CD14-positive monocyte (primary cell): ENCODE measurements around the gene SPRED3. TPM values are rescaled to one million over a fixed set of nuclear protein-coding genes. Genes with fewer than 3 reads are reported as not detected.

Source experiments
- DNase-seq, 3 donors: peaks; one replicate each; pipeline ENCODE4 v3.0.0-alpha.2; 2011 to 2022
- H2AFZ ChIP-seq: 2 replicates; pipeline ENCODE4 v1.6.0; 2012; ENCODE audit warnings: mild to moderate bottlenecking, low read depth, low read length, inconsistent platforms; ENCODE audit not compliant: insufficient read depth, poor library complexity, severe bottlenecking
- H3K27ac ChIP-seq, 2 donors: 1 replicate in 1 of 2; 2 replicates in 1 of 2; pipeline ENCODE4 v1.5.1; 2012 to 2013; ENCODE audit warnings: low read length in 2 of 2, control low read depth in 1 of 2, inconsistent platforms in 1 of 2, low read depth in 1 of 2, mild to moderate bottlenecking in 1 of 2
- H3K27me3 ChIP-seq, 2 donors: one replicate each; pipeline versions ENCODE4 v1.6.0 to v1.6.1; 2011 to 2013; ENCODE audit warnings: low read length in 2 of 2; ENCODE audit not compliant: control insufficient read depth in 2 of 2, insufficient read depth in 2 of 2
- H3K36me3 ChIP-seq, 2 donors: replicated peaks in 1 of 2; 1 replicate in 1 of 2; 2 replicates in 1 of 2; pipeline versions ENCODE4 v1.5.1 to v1.6.1; 2012 to 2013; ENCODE audit warnings: low read length in 2 of 2, control low read depth in 1 of 2, inconsistent platforms in 1 of 2, mild to moderate bottlenecking in 1 of 2; ENCODE audit not compliant: insufficient read depth in 2 of 2, control insufficient read depth in 1 of 2
- H3K4me1 ChIP-seq, 2 donors: 1 replicate in 1 of 2; 2 replicates in 1 of 2; pipeline versions ENCODE4 v1.5.1 to v1.6.1; 2012 to 2013; ENCODE audit warnings: low read length in 2 of 2, control low read depth in 1 of 2, inconsistent platforms in 1 of 2, mild to moderate bottlenecking in 1 of 2, moderate library complexity in 1 of 2; ENCODE audit not compliant: insufficient read depth in 2 of 2, control insufficient read depth in 1 of 2
- H3K4me2 ChIP-seq: replicated peaks from 2 replicates; pipeline ENCODE3; 2012; ENCODE audit warnings: low read length, moderate library complexity, mild to moderate bottlenecking; ENCODE audit not compliant: poor library complexity, severe bottlenecking; ENCODE audit errors: extremely low read depth
- H3K4me3 ChIP-seq, 3 experiments: fragments of 200-600 bp in 1 of 3; sonication (generic) in 1 of 3; replicated peaks in 1 of 3; 1 replicate in 2 of 3; 2 replicates in 1 of 3; pipeline ENCODE4 v1.5.1; 2011 to 2013; ENCODE audit warnings: low read length in 3 of 3, mild to moderate bottlenecking in 3 of 3, control low read depth in 2 of 3, low read depth in 2 of 3, inconsistent platforms in 1 of 3, moderate library complexity in 1 of 3
- H3K79me2 ChIP-seq: 2 replicates; pipeline ENCODE4 v1.6.0; 2012; ENCODE audit warnings: mild to moderate bottlenecking, control low read depth, inconsistent platforms, low read length, moderate library complexity; ENCODE audit not compliant: insufficient read depth
- H3K9ac ChIP-seq: 2 replicates; pipeline ENCODE4 v1.6.0; 2017; ENCODE audit warnings: low read length, mild to moderate bottlenecking; ENCODE audit not compliant: insufficient read depth, poor library complexity, severe bottlenecking
- H3K9me3 ChIP-seq, 2 donors: replicated peaks in 1 of 2; 1 replicate in 1 of 2; 2 replicates in 1 of 2; pipeline versions ENCODE4 v1.5.1 to v1.6.1; 2012 to 2013; ENCODE audit warnings: low read length in 2 of 2, control low read depth in 1 of 2; ENCODE audit not compliant: control insufficient read depth in 1 of 2, insufficient read depth in 1 of 2
- H4K20me1 ChIP-seq: 2 replicates; pipeline ENCODE4 v1.6.0; 2012; ENCODE audit warnings: mild to moderate bottlenecking, low read length, control low read depth, moderate library complexity; ENCODE audit not compliant: insufficient read depth
- H3K27ac Mint-ChIP-seq, 7 donors: one replicate each; pipeline ENCODE4 v1.8.0; 2020; ENCODE audit warnings: mild to moderate bottlenecking in 7 of 7, mixed read lengths in 7 of 7, moderate library complexity in 6 of 7, inconsistent platforms in 2 of 7
- H3K27me3 Mint-ChIP-seq, 3 donors: one replicate each; pipeline ENCODE4 v1.8.0; 2021 to 2022; ENCODE audit warnings: low read depth in 3 of 3, mild to moderate bottlenecking in 3 of 3, mixed read lengths in 3 of 3, moderate library complexity in 3 of 3, inconsistent platforms in 1 of 3
- H3K36me3 Mint-ChIP-seq, 2 donors: one replicate each; pipeline ENCODE4 v1.8.0; 2020; ENCODE audit warnings: mixed read lengths in 2 of 2, inconsistent platforms in 1 of 2, mild to moderate bottlenecking in 1 of 2
- H3K4me1 Mint-ChIP-seq: one replicate; pipeline ENCODE4 v1.8.0; 2020; ENCODE audit warnings: mild to moderate bottlenecking, mixed read lengths
- H3K4me3 Mint-ChIP-seq, 2 donors: one replicate each; pipeline ENCODE4 v1.8.0; 2020; ENCODE audit warnings: mild to moderate bottlenecking in 2 of 2, mixed read lengths in 2 of 2, moderate library complexity in 1 of 2
- H3K9me3 Mint-ChIP-seq, 7 donors: one replicate each; pipeline ENCODE4 v1.8.0; 2020 to 2022; ENCODE audit warnings: mixed read lengths in 7 of 7, mild to moderate bottlenecking in 6 of 7, moderate library complexity in 6 of 7, inconsistent platforms in 2 of 7
- WGBS: methylation state at CpG from one replicate; pipeline ENCODE4 v1.1.5; 2013; ENCODE audit warnings: missing lambda C conversion rate; ENCODE audit not compliant: insufficient coverage; 5-methylcytosine and 5-hydroxymethylcytosine counted together
- intact Hi-C, 2 donors: fragments of 100-400 bp; cut with micrococcal nuclease; formaldehyde crosslinking; loops; one replicate each; pipeline versions ENCODE4 v1.15.0 to v1.15.1; 2023
- polyA plus RNA-seq, 3 donors: library from polyadenylated mRNA; depleted of rRNA in 1 of 3; unstranded in 2 of 3; stranded (reverse) in 1 of 3; fragments of 300-500 nt in 2 of 3; fragments of >200 nt in 1 of 3; fragmentation: Illumina TruSeq in 2 of 3; gene quantifications; 1 replicate in 2 of 3; 2 replicates in 1 of 3; pipeline ENCODE4 v1.2.3, GENCODE V29; 2012 to 2021
- TF ChIP-seq, protein P1 (sequence below): fragments of 200-600 bp; IDR thresholded peaks from one replicate; pipeline ENCODE4 v1.8.0; 2022; ENCODE audit warnings: antibody characterized with exemption, mild to moderate bottlenecking

SPRED3 gene
- polyA plus RNA-seq, 3 donors: 0.33 TPM; not detected in 2

DNA sequence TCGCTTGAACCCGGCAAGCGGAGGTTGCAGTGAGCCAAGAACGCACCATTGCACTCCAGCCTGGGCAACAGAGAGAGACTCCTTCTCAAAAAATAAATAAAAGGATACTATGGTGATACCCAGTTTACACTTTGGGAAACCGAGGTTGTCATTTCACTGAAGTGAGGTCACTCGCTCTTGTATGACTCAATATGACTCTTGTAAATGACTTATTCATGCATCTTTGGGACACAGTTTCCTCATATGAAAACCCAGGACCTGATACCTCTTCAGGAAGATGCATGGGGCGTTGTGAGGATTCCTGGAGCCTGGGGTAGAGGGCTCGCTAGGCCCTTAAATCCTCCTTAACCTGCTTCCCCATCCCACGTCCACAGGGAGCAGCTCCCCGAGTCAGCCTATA, 9.6 kb upstream of the SPRED3 start:
- H3K9me3 Mint-ChIP-seq: peaks cover 0 to 3% (median 0%) of the 10 kb centered on the region in 7 donors
- TF ChIP-seq, protein P1, sequence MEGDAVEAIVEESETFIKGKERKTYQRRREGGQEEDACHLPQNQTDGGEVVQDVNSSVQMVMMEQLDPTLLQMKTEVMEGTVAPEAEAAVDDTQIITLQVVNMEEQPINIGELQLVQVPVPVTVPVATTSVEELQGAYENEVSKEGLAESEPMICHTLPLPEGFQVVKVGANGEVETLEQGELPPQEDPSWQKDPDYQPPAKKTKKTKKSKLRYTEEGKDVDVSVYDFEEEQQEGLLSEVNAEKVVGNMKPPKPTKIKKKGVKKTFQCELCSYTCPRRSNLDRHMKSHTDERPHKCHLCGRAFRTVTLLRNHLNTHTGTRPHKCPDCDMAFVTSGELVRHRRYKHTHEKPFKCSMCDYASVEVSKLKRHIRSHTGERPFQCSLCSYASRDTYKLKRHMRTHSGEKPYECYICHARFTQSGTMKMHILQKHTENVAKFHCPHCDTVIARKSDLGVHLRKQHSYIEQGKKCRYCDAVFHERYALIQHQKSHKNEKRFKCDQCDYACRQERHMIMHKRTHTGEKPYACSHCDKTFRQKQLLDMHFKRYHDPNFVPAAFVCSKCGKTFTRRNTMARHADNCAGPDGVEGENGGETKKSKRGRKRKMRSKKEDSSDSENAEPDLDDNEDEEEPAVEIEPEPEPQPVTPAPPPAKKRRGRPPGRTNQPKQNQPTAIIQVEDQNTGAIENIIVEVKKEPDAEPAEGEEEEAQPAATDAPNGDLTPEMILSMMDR: no peak
- Histone ChIP-seq H3K27ac (no peak overlapping the region), H3K4me1 (peaks cover 16 to 21% of the 10 kb centered on the region in 2 donors), H3K9me3 (no peaks in the 10 kb centered on the region), H3K79me2 (peaks cover 29% of the 10 kb centered on the region), H2AFZ (no peak overlapping the region), H3K9ac (no peak overlapping the region), H3K4me3 (no peak overlapping the region), H3K27me3 (no peaks in the 10 kb centered on the region), H3K4me2 (no peak overlapping the region), H4K20me1 (peaks cover 55% of the 10 kb centered on the region), H3K36me3 (peaks cover 48 to 77% of the 10 kb centered on the region in 2 donors)
- intact Hi-C loops: no loop called here
- peaks cover 24% of the 10 kb centered on the region for H3K4me1 Mint-ChIP-seq
- DNase-seq: no peak
- H3K27me3 Mint-ChIP-seq: peaks cover 0 to 1% (median 1%) of the 10 kb centered on the region in 3 donors
- 98% methylated on average over 5 of the region's 10 CpGs for WGBS
- no peak overlapping the region for H3K27ac Mint-ChIP-seq
- H3K36me3 Mint-ChIP-seq: peaks cover 55 to 78% of the 10 kb centered on the region in 2 donors
- H3K4me3 Mint-ChIP-seq: no peak overlapping the region

DNA sequence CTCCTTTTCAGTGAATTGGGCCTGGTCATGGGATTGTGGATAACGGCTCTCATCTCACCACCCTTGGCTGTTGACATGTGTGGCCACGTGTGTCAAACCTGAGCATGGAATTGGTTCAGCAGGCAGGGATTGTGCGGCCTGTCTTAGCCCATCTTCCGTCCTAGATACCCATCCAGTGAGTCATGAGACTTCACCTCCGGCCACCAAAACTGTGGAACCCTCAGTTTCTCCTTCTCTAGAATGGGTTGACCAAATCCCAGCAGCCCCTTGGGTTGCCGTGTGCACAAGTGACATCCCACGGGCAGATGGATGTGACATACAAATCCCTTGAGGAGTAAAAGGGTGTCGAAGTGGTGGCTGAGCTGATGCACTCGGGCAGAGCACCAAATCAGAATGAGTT, 7.4 kb upstream of the SPRED3 start:
- H3K27me3 ChIP-seq: peaks cover 0 to 21% of the 10 kb centered on the region in 2 donors
- DNase-seq: no peak
- no peak overlapping the region for H3K4me2 ChIP-seq
- peaks cover 14% of the 10 kb centered on the region for H3K79me2 ChIP-seq
- H3K4me1 Mint-ChIP-seq: peaks cover 12% of the 10 kb centered on the region
- H3K4me3 ChIP-seq: no peak overlapping the region
- intact Hi-C loops: no loop called here
- H3K27ac ChIP-seq: no peak overlapping the region
- H4K20me1 ChIP-seq: peaks cover 70% of the 10 kb centered on the region
- H3K9me3 ChIP-seq: no peaks in the 10 kb centered on the region
- H2AFZ ChIP-seq: no peak overlapping the region
- no peak overlapping the region for H3K27ac Mint-ChIP-seq
- peaks cover 0 to 3% (median 0%) of the 10 kb centered on the region in 7 donors for H3K9me3 Mint-ChIP-seq
- H3K9ac ChIP-seq: no peak overlapping the region
- H3K4me1 ChIP-seq: peaks cover 5 to 14% of the 10 kb centered on the region in 2 donors
- peaks cover 67 to 89% of the 10 kb centered on the region in 2 donors for H3K36me3 Mint-ChIP-seq
- TF ChIP-seq, protein P1: no peak
- peaks cover 11 to 22% (median 12%) of the 10 kb centered on the region in 3 donors for H3K27me3 Mint-ChIP-seq
- H3K4me3 Mint-ChIP-seq: no peak overlapping the region
- H3K36me3 ChIP-seq: peaks cover 52 to 88% of the 10 kb centered on the region in 2 donors
- WGBS: 97% methylated on average over 5 of the region's 9 CpGs
